SU-DHL-6 (cell line): ENCODE data around the gene PRADC1.
A peak's percentile ranks its signal among the peaks of the same experiment; 100 is the strongest.

ENCODE experiments used
- H2AFZ ChIP-seq: fragments of 200-600 bp; sonication (generic); 2 replicates; pipeline ENCODE4 v1.6.1; 2014; ENCODE audit warnings: low read depth, mild to moderate bottlenecking, moderate library complexity, mixed read lengths, antibody characterized with exemption, low read length; ENCODE audit not compliant: severe bottlenecking
- H3F3A ChIP-seq: fragments of 200-600 bp; shearing (Covaris generic); 2 replicates; pipeline ENCODE4 v1.6.0; 2016; ENCODE audit warnings: antibody characterized with exemption, mild to moderate bottlenecking; ENCODE audit not compliant: insufficient read depth
- H3K27ac ChIP-seq: fragments of 200-600 bp; sonication (generic); 2 replicates; pipeline ENCODE4 v1.5.1; 2016; ENCODE audit warnings: low read depth, mild to moderate bottlenecking, low read length, moderate library complexity, mixed read lengths
- H3K27me3 ChIP-seq: fragments of 200-600 bp; sonication (generic), shearing (Covaris generic); 2 replicates; pipeline ENCODE4 v1.6.0; 2014; ENCODE audit warnings: mild to moderate bottlenecking, low read length
- H3K36me3 ChIP-seq: fragments of 200-600 bp; sonication (generic); 2 replicates; pipeline ENCODE4 v1.6.1; 2014; ENCODE audit warnings: mild to moderate bottlenecking, low read length, mixed read lengths
- H3K4me2 ChIP-seq: fragments of 300-600, 200-600 bp; shearing (Covaris generic), sonication (generic); 2 replicates; pipeline ENCODE4 v1.6.0; 2014; ENCODE audit warnings: low read length, low read depth, mild to moderate bottlenecking; ENCODE audit not compliant: poor library complexity, severe bottlenecking
- H3K4me3 ChIP-seq: fragments of 200-600 bp; sonication (generic); 2 replicates; pipeline ENCODE4 v1.5.1; 2014; ENCODE audit warnings: antibody characterized with exemption, low read length, mild to moderate bottlenecking, mixed read lengths; ENCODE audit not compliant: insufficient read depth, poor library complexity, severe bottlenecking
- H3K79me2 ChIP-seq: fragments of 200-600 bp; sonication (generic); 2 replicates; pipeline ENCODE4 v1.6.1; 2014; ENCODE audit warnings: mild to moderate bottlenecking, low read length, moderate library complexity; ENCODE audit not compliant: insufficient read depth
- H3K9ac ChIP-seq: fragments of 200-600 bp; sonication (generic); 2 replicates; pipeline ENCODE4 v1.7.0; 2014; ENCODE audit warnings: mild to moderate bottlenecking, low read length
- H3K9me2 ChIP-seq: fragments of 200-600 bp; sonication (generic); replicated peaks from 2 replicates; pipeline ENCODE4 v1.6.1; 2014; ENCODE audit warnings: low read length; ENCODE audit not compliant: insufficient read depth
- H3K9me3 ChIP-seq: fragments of 200-600 bp; sonication (generic); 2 replicates; pipeline ENCODE4 v1.6.1; 2014; ENCODE audit warnings: low read length, mixed read lengths; ENCODE audit not compliant: insufficient read depth
- H4K20me1 ChIP-seq: fragments of 200-600 bp; sonication (generic); 2 replicates; pipeline ENCODE4 v1.6.1; 2014; ENCODE audit warnings: low read depth, mild to moderate bottlenecking, antibody characterized with exemption, low read length, moderate library complexity, mixed read lengths
- EZH2phosphoT487 ChIP-seq: fragments of 200-600 bp; sonication (generic), shearing (Covaris generic); conservative IDR thresholded peaks from 2 replicates; pipeline ENCODE4 v1.6.1; 2018; ENCODE audit warnings: mild to moderate bottlenecking, antibody characterized with exemption, low read length, moderate library complexity, mixed read lengths
- TF ChIP-seq, protein P1 (sequence below): fragments of 200-600 bp; sonication (generic); IDR thresholded peaks from one replicate; pipeline ENCODE4 v1.5.1; 2017; ENCODE audit warnings: antibody characterized with exemption, mild to moderate bottlenecking, low read length, moderate library complexity; ENCODE audit not compliant: insufficient read depth, poor library complexity, severe bottlenecking

Gene PRADC1

GRCh38 chr2:73217826-73218225 is 15.2 kb downstream of the PRADC1 start:
- H3K4me2 ChIP-seq, result no peak overlapping the region
- H3K27ac ChIP-seq, result no peak overlapping the region
- H3F3A ChIP-seq, result no peaks in the 10 kb centered on the region
- no peak overlapping the region for H3K9ac ChIP-seq
- H3K9me3 ChIP-seq, result no peaks in the 10 kb centered on the region
- H3K4me3 ChIP-seq, result no peak overlapping the region
- H3K79me2 ChIP-seq, result peaks cover 43% of the 10 kb centered on the region
- no peaks in the 10 kb centered on the region for H3K36me3 ChIP-seq
- no peak overlapping the region for H2AFZ ChIP-seq
- H3K27me3 ChIP-seq, result no peaks in the 10 kb centered on the region
- no peaks in the 10 kb centered on the region for H4K20me1 ChIP-seq
- no peaks in the 10 kb centered on the region for H3K9me2 ChIP-seq
- no peak for TF ChIP-seq EZH2phosphoT487
- TF ChIP-seq, protein P1, sequence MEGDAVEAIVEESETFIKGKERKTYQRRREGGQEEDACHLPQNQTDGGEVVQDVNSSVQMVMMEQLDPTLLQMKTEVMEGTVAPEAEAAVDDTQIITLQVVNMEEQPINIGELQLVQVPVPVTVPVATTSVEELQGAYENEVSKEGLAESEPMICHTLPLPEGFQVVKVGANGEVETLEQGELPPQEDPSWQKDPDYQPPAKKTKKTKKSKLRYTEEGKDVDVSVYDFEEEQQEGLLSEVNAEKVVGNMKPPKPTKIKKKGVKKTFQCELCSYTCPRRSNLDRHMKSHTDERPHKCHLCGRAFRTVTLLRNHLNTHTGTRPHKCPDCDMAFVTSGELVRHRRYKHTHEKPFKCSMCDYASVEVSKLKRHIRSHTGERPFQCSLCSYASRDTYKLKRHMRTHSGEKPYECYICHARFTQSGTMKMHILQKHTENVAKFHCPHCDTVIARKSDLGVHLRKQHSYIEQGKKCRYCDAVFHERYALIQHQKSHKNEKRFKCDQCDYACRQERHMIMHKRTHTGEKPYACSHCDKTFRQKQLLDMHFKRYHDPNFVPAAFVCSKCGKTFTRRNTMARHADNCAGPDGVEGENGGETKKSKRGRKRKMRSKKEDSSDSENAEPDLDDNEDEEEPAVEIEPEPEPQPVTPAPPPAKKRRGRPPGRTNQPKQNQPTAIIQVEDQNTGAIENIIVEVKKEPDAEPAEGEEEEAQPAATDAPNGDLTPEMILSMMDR, result no peak

DNA sequence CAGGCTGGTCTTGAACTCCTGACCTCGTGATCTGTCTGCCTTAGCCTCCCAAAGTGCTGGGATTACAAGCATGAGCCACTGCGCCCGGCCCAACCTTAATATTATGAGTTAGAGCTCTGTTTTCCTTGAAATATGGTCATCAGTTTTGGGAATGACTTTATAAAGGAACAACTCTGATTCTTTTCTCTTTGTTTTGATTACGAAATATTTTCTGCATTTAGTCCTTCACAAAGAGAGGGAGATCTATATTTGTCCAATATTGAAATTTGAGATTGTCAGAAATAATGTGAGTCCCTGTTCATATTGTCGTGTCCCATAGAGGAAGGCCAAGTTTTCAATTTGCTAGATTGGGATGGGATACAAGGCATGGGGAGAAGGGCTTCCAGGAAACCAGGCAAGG is 15.9 kb downstream of the PRADC1 start:
- Histone ChIP-seq H3K9me3 (no peaks in the 10 kb centered on the region), H4K20me1 (no peaks in the 10 kb centered on the region), H3K4me3 (no peak overlapping the region), H3K27ac (no peak overlapping the region), H2AFZ (no peak overlapping the region), H3K9me2 (no peaks in the 10 kb centered on the region), H3F3A (no peaks in the 10 kb centered on the region), H3K36me3 (no peaks in the 10 kb centered on the region), H3K79me2 (peaks cover 43% of the 10 kb centered on the region), H3K27me3 (no peaks in the 10 kb centered on the region), H3K9ac (no peak overlapping the region), H3K4me2 (no peak overlapping the region)
- TF ChIP-seq EZH2phosphoT487, result no peak
- TF ChIP-seq, protein P1, result no peak

DNA sequence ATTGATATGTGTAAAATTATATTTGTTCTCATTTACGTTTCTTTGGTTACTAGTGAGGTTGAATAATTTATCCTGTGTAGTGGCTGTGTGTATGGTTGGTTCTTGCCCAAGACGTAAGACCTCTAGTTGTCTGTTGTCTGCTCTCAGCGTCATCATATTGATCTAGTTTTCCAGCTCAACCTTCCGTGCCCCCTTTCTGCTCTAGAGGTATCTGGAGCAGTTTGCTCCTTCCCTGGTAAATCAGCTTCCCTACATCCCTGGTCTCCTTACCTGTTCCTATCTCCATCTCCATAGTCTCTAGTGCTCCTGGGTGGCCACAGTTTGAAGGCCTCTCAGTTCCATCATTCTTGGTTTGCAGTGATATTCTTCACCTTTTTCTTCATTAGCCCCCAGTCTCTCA is 17.8 kb downstream of the PRADC1 start:
- Histone ChIP-seq H3K36me3 (no peaks in the 10 kb centered on the region), H3K27me3 (no peaks in the 10 kb centered on the region), H3K4me2 (peak overlapping the region; percentile 87), H3F3A (no peaks in the 10 kb centered on the region), H3K79me2 (peaks cover 43% of the 10 kb centered on the region), H3K4me3 (peak overlapping the region; percentile 62), H3K9me2 (no peaks in the 10 kb centered on the region), H3K9me3 (no peaks in the 10 kb centered on the region), H2AFZ (no peak overlapping the region), H3K9ac (peak overlapping the region; percentile 72), H4K20me1 (no peaks in the 10 kb centered on the region), H3K27ac (no peak overlapping the region; the same call in 1 of the 2 replicates)
- TF ChIP-seq, protein P1, result no peak
